Left forelimb (tissue), 1 donor: ENCODE data around the gene VWA7.
A peak's percentile ranks its signal among the peaks of the same experiment; 100 is the strongest.

Source experiments
- DNase-seq: peaks from one replicate; pipeline ENCODE4 v3.0.0-alpha.2; 2018; ENCODE audit warnings: low spot score

VWA7 gene

GRCh38 chr6:31729979-31730630, 47.0 kb downstream of the VWA7 start:
- DNase-seq = peak; percentile 97

GRCh38 chr6:31729515-31729978, 47.6 kb downstream of the VWA7 start:
- DNase-seq = peak; percentile 95

- DNase-seq = no peak
Measured at GRCh38 chr6:31728767-31729514, 48.2 kb downstream of the VWA7 start, which contains the start of gene DDAH2. DDAH2 (minus strand) TSS chr6:31729299; CDS start chr6:31729161, 138 bp downstream.

- no peak for DNase-seq
Measured at GRCh38 chr6:31727717-31728671, 49.1 kb downstream of the VWA7 start.

GRCh38 chr6:31727034-31727716, 50.0 kb downstream of the VWA7 start:
- DNase-seq = no peak

GRCh38 chr6:31725502-31726350, 51.4 kb downstream of the VWA7 start:
- no peak for DNase-seq

GRCh38 chr6:31723980-31724691, 53.0 kb downstream of the VWA7 start:
- DNase-seq = no peak

GRCh38 chr6:31723245-31723979, 53.7 kb downstream of the VWA7 start, which contains the start of gene MPIG6B:
MPIG6B (plus strand) TSS chr6:31723373; CDS start chr6:31723384, 11 bp downstream.
- DNase-seq = no peak

GRCh38 chr6:31722173-31722572, 55.0 kb downstream of the VWA7 start:
- no peak for DNase-seq

- no peak for DNase-seq
Measured at GRCh38 chr6:31721351-31722020, 55.6 kb downstream of the VWA7 start, which contains the start of gene LY6G6C. LY6G6C (minus strand) TSS chr6:31721746; CDS start chr6:31721679, 67 bp downstream.

GRCh38 chr6:31720196-31720770, 56.8 kb downstream of the VWA7 start:
- DNase-seq = no peak

- DNase-seq = no peak
Measured at GRCh38 chr6:31719001-31719400, 58.1 kb downstream of the VWA7 start.

GRCh38 chr6:31718265-31718664, 58.9 kb downstream of the VWA7 start:
- DNase-seq = no peak

- DNase-seq = peak; percentile 63
Measured at GRCh38 chr6:31717499-31718222, 59.5 kb downstream of the VWA7 start.
